ENCODE measurements around the gene RGS7BP.

DNA sequence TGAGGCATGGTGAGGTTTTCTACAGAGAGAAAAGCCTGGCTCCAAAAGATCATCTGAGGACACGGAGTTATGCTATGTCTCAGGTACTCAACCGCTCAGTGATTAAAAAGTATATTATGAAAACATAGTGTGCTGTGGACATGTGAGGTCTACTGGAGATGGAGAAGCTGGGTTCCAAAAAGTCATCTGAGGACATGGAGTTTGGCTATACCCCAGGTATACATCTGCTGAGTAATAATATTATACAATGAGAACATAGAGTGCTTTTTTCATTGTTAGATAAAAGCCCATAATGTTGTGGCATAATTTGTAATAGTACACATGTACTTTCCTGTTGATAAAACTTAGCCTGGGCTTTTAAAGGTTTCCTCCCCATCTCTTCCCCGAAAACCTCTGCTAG, 113.8 kb downstream of the RGS7BP start:
- TF ChIP-seq, protein P1, sequence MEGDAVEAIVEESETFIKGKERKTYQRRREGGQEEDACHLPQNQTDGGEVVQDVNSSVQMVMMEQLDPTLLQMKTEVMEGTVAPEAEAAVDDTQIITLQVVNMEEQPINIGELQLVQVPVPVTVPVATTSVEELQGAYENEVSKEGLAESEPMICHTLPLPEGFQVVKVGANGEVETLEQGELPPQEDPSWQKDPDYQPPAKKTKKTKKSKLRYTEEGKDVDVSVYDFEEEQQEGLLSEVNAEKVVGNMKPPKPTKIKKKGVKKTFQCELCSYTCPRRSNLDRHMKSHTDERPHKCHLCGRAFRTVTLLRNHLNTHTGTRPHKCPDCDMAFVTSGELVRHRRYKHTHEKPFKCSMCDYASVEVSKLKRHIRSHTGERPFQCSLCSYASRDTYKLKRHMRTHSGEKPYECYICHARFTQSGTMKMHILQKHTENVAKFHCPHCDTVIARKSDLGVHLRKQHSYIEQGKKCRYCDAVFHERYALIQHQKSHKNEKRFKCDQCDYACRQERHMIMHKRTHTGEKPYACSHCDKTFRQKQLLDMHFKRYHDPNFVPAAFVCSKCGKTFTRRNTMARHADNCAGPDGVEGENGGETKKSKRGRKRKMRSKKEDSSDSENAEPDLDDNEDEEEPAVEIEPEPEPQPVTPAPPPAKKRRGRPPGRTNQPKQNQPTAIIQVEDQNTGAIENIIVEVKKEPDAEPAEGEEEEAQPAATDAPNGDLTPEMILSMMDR (IDR thresholded peaks at IDR 0.05): no peak
- TF ChIP-seq POLR2A (IDR thresholded peaks at IDR 0.05): no peak

Data from vagina (tissue), 2 donors.